Measurements from ENCODE around the gene DCLK1. TPM values are rescaled to one million over a fixed set of nuclear protein-coding genes. Genes with fewer than 3 reads are reported as not detected.
A peak's percentile ranks its signal among the peaks of the same experiment; 100 is the strongest.

Gene DCLK1
- total RNA-seq, 4 donors from 2014 or later, result 4.4 to 102 (median 13.3) TPM

DNA sequence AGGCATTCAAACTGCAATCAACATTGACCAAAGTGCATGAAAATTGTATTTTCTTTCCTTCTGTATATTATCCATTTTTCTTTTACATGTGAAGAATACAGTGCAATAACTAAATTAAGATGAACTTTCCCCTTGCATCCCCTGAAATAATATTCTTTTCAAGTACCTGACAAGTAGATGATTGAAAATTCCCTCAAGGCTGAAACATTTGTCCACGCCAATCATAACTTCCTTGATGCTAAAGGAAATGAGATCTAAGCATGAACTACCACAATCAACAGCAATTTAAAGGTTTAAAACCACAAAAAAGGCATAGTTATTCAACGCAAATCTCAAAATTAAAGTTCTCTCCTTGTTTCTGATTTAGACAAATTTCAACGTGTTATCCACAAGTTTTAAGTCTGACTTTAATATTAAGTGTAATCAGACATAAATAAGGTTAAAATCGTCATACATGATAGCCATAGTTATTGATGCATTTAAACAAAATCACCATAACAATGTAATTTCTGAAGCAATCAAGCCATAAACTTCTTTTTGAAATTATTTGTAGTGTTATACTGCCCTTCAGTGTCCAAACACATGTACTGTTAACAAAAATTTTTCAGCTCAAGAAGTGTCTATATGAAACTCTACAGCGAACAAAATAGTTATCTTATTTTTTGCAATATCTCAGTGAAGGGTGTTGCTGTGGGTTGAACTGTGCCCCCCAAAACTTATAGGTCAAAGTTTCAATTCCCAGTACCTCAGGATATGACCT, 169.5 kb downstream of the DCLK1 start:
- Histone ChIP-seq H3K36me3 (no peaks in the 10 kb centered on the region), H3K4me1 (no peaks in the 10 kb centered on the region), H3K4me3 (no peak overlapping the region), H3K27me3 (no peaks in the 10 kb centered on the region), H3K9me3 (no peaks in the 10 kb centered on the region), H3K27ac (peak overlapping the region; percentile 6 to 36)
- TF ChIP-seq, protein P1, sequence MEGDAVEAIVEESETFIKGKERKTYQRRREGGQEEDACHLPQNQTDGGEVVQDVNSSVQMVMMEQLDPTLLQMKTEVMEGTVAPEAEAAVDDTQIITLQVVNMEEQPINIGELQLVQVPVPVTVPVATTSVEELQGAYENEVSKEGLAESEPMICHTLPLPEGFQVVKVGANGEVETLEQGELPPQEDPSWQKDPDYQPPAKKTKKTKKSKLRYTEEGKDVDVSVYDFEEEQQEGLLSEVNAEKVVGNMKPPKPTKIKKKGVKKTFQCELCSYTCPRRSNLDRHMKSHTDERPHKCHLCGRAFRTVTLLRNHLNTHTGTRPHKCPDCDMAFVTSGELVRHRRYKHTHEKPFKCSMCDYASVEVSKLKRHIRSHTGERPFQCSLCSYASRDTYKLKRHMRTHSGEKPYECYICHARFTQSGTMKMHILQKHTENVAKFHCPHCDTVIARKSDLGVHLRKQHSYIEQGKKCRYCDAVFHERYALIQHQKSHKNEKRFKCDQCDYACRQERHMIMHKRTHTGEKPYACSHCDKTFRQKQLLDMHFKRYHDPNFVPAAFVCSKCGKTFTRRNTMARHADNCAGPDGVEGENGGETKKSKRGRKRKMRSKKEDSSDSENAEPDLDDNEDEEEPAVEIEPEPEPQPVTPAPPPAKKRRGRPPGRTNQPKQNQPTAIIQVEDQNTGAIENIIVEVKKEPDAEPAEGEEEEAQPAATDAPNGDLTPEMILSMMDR (IDR thresholded peaks at IDR 0.05), result peak in 3 of 4 experiments; percentile 33 to 39 (median 34)
- TF ChIP-seq POLR2A (IDR thresholded peaks at IDR 0.05), result no peak
- intact Hi-C loops (cut with DNase I; ENCODE audit: low total_unique reads), result no loop called here
- DNase-seq, result no peak

DNA sequence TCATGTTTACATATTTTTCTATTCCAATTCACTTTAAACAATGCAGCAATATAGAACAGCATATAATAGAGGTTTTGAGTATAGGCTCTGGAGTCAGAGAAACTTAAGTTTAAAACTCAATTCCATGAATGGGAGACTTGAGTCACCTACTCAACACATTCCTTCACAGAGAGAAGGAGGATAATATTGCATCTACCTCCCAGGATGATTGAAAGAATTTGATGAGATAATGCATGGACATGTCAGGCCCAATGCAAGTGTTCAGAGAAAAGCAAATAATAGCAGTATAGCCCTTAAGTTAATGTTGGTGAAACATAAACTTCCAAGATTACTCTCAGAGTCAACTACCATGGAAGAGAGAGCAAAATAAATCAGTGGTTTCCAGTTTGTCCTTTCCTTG, 170.2 kb downstream of the DCLK1 start:
- no peak for TF ChIP-seq POLR2A (IDR thresholded peaks at IDR 0.05)
- TF ChIP-seq, protein P1 (IDR thresholded peaks at IDR 0.05), result no peak
- Histone ChIP-seq H3K9me3 (no peaks in the 10 kb centered on the region), H3K4me3 (no peak overlapping the region), H3K27me3 (no peaks in the 10 kb centered on the region), H3K4me1 (no peaks in the 10 kb centered on the region), H3K36me3 (no peaks in the 10 kb centered on the region), H3K27ac (peak overlapping the region in 1 of 2 donors; percentile 16)
- no peak for DNase-seq
- intact Hi-C loops (cut with DNase I; ENCODE audit: low total_unique reads), result no loop called here

DNA sequence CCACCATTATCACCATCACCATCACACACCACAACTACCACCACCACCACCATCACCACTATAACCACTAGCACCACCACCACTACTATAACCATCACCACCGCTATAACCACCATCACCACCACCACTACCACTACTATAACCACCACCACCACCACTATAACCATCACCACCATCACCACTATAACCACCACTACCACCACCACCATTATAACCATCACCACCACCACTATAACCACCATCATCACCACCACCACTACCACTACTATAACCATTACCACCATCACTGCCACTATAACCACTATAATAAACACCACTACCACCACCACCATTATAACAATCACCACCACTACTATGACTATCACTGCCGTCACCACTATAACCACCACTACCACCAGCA, 173.2 kb downstream of the DCLK1 start:
- Histone ChIP-seq H3K4me3 (no peak overlapping the region), H3K4me1 (peaks cover 0 to 8% of the 10 kb centered on the region in 2 donors), H3K36me3 (no peaks in the 10 kb centered on the region), H3K27me3 (no peaks in the 10 kb centered on the region), H3K9me3 (no peaks in the 10 kb centered on the region), H3K27ac (peak overlapping the region in 1 of 2 donors; percentile 65)
- TF ChIP-seq POLR2A (IDR thresholded peaks at IDR 0.05), result no peak
- TF ChIP-seq, protein P1 (IDR thresholded peaks at IDR 0.05), result no peak
- intact Hi-C loops (cut with DNase I; ENCODE audit: low total_unique reads), result no loop called here
- DNase-seq, result no peak

DNA sequence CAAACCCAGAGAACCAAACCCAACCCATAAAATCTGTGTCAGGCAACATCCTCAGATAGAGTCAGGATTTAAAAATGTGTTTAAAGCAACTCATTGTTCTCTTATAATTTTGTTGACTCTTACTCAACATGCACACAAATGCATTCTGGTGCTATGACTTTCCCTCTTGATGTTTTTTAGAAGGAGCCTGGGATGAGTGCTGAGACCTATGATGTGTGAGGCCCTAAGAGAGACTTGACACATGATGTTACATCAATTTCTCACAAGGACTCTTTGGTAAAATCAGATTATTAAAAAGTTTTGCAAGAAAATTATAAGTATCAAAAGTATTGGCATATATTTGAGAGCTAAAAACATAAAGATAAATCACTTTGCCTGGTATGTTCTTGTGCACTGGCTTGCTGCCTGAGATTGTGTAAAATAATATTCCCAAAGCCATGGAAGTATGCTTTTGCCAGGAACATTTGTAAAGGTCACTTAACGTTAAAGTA, 173.9 kb downstream of the DCLK1 start:
- no peak for DNase-seq

DNA sequence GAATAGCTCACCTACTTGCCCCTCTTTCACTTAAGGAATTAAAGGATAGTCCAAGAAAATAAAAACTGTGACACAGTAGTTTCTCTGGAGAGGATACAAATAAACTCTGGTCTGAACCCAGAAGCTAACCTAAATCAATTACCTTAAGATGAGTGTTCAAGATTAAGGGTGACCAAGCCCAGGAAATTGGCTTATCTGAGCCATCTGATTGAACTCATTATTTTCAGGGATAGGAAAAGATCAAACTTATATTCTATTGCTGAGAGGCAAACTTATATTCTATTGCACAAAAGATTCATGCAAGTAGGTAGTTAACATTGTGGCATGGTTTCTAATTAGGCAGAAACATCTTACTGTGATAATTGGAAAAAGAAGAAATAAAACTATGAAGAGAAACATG, 175.1 kb downstream of the DCLK1 start:
- intact Hi-C loops (cut with DNase I; ENCODE audit: low total_unique reads), result no loop called here
- Histone ChIP-seq H3K4me3 (no peak overlapping the region), H3K27ac (peak overlapping the region in 1 of 2 donors; percentile 65), H3K4me1 (peaks cover 0 to 8% of the 10 kb centered on the region in 2 donors), H3K36me3 (no peaks in the 10 kb centered on the region), H3K9me3 (no peaks in the 10 kb centered on the region), H3K27me3 (no peaks in the 10 kb centered on the region)
- DNase-seq, result no peak
- no peak for TF ChIP-seq POLR2A (IDR thresholded peaks at IDR 0.05)
- TF ChIP-seq, protein P1 (IDR thresholded peaks at IDR 0.05), result no peak

More for the DNA sequence above, 173.9 kb downstream of the DCLK1 start:
- no peaks in the 10 kb centered on the region for H3K36me3 ChIP-seq
- no peak overlapping the region for H3K4me3 ChIP-seq
- peak overlapping the region in 1 of 2 donors; percentile 65 for H3K27ac ChIP-seq
- peaks cover 0 to 8% of the 10 kb centered on the region in 2 donors for H3K4me1 ChIP-seq
- H3K9me3 ChIP-seq, result no peaks in the 10 kb centered on the region
- no peaks in the 10 kb centered on the region for H3K27me3 ChIP-seq
- TF ChIP-seq, protein P1 (IDR thresholded peaks at IDR 0.05), result no peak
- TF ChIP-seq POLR2A (IDR thresholded peaks at IDR 0.05), result no peak
- intact Hi-C loops (cut with DNase I; ENCODE audit: low total_unique reads), result no loop called here

Measured in uterus (tissue), 4 donors.